Fibroblast of skin of scalp (primary cell): Measurements from ENCODE around the gene CA12.

Experiments used
- DNase-seq: peaks from one replicate; pipeline ENCODE4 v3.0.0-alpha.2; 2013

CA12 gene

DNA sequence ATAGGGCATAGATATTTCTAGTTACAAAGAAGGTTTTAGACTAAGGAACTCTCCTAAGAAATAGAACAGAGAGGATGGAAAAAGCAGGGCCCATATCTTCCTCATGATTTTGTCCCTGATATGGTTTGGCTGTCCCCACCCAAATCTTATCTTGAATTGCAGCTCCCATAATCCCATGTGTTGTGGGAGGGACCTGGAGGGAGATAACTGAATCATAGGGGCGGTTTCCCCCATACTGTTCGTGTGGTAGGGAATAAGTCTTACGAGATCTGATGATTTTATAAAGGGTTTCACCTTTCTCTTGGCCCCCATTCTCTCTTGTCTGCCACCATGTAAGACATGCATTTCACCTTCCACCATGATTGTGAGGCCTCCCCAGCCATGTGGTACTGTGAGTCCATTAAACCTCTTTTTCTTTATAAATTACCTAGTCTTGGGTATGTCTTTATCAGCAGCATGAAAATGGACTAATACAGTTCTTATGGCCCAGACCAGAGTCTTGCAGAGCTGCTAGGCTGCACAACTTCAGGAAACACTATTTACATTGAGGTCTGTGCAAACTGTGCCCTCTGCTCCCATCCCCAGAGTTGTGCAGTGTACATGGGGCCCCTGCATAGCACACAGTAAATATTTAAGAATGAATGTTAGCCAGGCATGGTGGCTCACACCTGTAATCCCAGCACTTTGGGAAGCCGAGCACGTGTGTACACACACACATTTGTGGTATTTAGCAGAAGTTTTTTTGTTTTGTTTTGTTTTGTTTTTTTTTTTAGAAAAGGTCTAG is 20.3 kb upstream of the CA12 start:
- DNase-seq, result no peak

DNA sequence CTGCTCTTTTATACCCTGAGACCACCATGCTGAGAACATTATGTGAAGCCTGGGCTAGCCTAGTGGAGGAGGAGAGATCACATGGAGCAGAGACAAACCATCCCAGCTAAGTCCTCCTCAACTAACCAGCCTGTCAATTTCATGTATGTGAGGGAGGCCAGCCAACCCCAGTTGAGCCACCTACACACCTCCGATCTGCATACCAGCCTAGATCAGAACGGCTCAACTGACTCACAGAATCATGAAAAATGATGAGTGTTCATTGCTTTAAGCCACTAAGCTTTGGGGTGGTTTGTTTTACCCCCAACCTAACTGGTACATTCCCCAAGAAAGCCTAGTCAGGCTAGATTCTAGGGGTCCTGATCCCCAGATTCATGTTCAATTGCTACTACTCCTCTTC is 19.4 kb upstream of the CA12 start:
- no peak for DNase-seq

DNA sequence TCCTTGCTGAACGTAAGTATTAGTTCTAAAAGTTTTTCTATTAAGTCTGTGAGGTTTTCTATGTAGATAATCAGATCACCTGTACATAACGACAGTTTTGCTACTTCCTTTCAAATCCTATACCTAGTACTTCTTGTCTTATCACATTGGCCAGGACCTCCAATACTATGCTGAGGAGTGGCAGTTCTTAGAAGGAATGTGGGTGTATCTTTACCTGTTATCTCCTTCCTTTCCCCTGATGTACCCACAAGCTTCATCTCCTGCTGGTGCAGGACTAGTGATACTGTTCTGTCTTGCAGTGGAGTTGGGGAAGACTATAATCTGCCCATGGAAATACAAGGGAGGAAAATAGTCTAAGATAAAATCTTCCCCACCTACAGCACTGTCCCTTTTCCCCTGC is 16.8 kb upstream of the CA12 start:
- no peak for DNase-seq

DNA sequence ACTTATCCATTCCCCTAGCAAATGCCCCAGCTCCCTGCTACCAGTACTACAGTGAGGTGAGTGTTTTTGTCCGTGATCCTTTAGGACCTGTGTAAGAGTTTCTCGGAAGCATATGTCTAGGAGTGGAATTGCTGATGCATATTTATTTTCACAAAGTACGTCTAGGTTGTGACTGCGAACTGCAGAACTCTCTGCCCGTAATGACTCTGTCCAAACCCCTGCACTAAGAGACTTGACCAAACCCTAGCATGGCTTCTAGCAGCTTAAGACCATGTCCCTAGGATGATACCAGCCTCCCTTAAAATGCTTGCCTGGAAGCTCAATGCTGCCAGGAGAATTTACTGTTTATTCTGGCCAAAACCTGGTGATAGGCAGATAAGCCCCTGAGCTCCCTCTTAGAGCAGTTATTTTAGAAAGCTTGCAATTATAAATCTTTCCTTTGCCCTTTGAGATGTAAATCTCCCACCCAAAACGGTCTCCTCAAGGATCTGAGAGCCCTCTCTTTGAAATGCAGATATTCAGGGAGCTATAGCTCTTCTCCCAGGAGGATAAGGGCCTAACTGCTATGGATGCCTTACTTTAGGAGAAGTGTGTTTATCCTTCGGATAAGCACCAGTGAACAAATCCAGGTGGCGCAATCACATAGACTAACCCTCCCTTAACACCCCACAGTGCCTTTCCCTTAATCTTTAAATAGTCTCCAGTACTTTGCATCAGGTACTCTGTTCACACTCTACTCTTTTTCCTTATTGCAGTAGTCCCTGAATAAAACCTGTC is 14.7 kb upstream of the CA12 start:
- DNase-seq, result no peak

DNA sequence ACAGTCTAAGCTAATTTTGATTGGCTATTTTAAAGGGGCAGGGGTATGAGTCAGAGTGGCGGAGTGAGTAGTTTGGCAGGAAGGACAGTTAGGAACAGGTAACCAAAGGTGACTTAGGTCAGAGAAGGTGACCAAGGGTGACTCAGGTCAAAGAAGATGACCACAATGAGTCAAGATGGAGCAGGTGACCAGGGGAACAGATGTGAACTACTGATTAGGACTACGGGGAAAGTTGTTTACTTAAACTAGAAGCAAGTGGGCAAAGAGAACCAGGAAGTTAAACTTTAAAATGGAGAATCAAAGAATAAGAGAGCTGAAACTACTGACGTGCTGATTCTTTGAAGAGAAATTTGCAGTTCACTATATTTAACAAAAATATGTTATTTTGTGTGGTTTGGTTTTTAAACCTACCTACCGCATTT is 14.1 kb upstream of the CA12 start:
- DNase-seq, result no peak

DNA sequence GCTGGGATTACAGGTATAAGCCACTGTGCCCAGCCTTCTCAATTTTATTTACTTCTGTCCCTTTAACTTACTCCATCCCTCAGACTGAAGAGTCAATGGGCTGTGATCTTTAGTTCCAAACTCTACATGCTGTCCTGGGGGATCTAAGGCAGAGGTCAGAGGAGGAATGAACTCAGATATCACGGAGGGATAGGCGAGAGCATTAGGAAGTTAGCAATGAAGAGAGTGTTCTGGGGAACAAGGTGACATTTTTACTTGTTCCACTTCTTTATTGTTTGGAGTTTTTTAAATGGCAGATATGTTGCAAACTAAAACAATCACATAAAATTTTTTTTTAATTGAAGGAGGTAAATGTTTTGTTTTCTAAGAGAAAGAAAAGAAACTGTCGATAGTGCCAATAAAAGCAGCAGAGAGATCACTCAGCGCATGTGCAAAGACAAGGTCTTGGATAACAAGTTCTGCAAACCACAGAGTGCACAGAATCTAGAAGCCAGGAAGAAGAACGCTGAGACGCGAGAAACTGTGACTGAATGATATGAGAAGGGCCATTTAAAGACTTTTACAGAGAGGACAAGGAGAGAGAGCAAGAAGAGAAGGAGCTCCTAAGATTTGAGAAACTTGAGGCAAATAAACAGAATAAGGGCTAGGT is 10.8 kb upstream of the CA12 start:
- DNase-seq, result no peak

DNA sequence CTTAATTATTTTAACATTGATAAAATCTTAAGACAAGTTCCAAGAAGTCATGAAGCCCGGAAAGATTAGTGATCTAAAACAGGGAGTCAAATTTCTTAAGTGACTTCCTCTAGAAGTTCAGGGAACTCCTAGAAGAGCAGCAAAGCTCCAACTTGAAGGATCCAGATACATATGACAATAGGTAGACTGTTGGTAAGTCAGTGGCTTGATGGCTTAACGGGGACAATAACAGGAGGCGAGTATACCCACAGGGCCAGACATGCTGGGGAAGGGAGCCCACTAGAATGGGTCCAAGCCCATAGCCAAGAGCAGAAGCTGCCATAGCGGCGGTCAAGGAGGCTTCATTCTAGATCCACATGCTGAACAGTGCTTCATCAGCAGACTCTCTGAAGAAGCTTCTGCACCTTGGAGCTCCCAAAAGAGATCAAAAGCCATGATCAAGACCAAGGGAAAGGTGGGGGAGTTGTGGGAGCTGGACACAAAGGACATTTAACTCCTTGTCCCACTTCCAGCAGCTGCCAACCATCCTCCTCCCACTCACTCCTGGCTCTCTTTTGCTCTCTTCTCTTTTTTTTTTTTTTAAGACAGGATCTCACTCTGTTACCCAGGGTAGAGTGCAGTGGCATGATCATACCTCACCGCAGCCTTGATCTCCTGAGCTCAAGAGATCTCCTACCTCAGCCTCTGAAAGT is 10.2 kb upstream of the CA12 start:
- no peak for DNase-seq

DNA sequence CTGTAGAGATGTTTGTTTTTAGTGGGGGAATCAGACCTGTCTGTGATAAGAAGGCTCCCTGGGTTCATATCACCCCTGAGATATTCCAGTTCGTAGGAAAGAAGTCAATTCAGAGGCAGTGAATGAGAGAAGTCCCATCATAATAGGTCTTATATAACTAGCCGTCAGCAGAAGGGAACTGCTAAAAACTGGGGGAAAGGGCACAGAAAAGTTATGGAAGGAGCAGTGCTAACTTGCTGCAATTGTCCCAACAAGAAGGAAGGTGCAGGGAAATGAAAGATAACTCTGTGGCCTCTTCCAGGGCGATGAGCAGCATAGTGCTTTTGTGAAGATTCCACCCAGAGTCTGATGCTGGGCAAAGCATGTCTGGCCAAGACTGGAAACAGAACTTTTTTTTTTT is 9.0 kb upstream of the CA12 start:
- DNase-seq, result no peak

DNA sequence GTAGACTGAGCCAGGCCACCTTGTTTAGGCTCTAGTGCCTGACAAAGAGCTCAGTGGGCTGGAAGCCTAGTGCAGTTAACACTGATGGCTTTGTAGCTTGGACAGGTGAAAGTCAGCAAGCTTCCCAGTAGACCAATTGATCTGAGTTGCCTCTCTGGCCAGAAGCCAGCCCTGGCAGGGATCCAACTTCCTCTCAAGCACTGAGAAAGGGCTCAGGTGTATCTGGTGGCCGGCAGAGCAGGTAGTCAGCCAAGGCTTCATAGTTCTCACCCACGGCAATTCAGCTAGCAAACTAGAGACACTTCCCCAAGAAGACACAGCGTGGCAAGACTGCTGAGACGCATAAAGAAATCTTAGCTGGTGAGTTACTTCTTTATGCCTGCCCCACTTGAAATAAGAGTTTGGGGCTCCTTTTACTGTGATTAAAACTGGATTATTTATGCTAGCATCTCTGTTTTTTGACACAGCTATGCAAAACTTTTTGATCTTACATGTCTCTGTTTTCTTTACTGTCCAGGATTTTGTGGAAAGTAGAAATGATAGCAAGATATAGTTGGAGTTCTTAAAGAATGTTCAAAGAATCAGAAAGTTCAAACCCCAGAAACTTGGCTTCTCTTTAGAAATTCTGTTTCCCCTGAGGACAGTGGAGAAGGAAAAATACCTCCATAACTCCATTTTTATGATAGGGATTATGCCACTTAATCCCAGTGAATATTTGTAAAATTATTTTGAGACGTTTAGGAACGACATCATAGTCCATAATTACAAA is 8.4 kb upstream of the CA12 start:
- no peak for DNase-seq

DNA sequence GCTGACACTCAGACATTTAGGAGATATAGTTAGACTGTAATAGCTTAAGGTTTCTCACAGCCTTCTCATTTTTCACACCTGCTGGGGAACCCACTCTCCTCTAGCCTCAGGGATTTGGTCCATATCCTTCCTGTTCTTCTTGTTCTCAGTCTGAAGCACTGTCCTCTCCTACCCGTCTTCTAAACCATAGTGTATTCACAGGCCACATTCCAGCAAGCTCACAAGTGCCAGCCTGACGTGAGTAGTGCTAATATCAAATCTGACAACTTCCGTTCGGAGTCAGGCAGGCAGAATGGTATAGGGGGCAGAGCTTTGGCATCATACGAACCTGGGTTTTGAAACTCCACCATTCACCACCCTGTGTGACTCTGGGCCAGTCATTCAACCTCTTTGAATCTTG is 6.9 kb upstream of the CA12 start:
- DNase-seq, result no peak

DNA sequence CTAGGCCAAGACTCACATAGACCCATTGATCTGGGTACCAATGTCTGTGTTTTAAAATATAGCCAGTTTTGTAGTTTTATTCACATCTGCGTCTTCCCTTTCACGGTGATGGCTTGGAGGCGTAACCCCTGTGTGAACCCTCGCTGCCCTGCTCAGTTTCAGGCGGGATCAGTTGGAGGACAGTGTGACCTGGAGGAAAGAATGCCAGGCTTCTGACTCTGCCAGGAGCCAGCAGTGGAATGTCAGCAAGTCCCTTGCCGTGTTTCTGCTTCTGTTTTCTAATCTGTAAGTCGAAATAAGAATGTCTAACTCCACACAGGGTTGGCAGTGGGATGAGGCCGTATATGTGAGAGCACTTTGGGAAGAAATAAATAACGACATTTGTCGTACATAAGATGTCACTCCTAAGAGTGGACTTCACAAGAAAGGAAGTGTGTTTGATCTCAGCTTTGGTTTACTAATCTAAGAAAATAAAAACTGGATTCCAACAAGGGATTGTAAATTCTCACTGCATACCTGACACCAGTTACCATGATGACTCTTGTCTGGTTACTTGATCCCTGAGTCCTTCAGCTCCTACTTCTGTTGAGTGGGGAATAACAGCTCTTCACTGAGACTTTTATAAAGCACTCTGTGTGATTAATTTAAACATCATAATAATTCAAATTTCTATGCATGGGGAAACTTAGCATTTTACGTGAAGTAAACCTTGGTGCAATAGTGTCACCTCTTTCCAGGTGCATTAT is 6.3 kb upstream of the CA12 start:
- no peak for DNase-seq

DNA sequence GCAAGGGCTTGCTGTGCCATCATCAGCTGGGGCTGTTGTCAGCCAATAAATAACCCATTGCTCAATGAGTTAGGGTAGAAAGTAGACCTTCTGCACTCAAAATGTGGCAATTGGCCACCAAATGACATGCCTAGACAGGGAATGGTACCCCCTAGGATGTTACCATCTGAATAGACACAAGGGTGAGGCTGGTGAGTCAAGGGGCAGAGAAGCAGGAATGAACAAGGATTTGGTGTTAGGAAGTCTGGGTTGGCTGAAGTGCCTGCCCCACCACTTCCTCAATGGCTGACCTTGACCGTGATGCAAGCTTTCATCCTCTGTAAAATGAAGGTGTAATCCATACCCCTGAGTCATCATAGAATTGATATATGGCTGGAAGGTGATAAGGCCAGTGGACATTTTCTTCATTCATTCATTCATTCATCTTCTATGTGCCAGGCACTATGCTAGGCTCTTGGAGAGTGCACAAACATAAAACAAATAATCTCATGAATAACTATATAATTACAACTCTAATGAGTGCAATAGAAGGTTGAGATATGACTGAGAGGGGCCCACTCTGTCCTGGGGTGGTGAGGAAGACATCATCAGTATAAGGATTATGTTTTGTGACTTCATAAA is 4.4 kb upstream of the CA12 start:
- DNase-seq, result no peak

DNA sequence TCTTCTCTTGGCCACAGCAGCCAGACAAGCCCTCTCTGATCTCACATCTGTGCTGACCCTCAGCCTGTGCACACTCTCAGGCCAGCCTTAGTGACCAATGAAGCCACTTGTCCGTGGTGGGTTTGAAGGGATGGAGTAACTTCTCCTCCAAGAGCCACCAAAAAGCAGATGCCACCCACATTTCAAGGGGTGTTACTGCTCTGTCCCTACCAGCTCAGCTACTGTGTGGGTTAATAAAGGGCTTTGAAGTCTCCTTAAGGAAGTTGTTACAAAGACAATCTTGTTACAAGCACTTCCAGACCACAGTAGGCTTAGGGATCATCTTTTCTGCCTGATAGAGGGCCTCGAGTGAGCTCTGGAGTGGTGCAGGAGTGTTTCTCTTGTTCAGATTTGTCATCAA is 3.3 kb upstream of the CA12 start:
- no peak for DNase-seq

DNA sequence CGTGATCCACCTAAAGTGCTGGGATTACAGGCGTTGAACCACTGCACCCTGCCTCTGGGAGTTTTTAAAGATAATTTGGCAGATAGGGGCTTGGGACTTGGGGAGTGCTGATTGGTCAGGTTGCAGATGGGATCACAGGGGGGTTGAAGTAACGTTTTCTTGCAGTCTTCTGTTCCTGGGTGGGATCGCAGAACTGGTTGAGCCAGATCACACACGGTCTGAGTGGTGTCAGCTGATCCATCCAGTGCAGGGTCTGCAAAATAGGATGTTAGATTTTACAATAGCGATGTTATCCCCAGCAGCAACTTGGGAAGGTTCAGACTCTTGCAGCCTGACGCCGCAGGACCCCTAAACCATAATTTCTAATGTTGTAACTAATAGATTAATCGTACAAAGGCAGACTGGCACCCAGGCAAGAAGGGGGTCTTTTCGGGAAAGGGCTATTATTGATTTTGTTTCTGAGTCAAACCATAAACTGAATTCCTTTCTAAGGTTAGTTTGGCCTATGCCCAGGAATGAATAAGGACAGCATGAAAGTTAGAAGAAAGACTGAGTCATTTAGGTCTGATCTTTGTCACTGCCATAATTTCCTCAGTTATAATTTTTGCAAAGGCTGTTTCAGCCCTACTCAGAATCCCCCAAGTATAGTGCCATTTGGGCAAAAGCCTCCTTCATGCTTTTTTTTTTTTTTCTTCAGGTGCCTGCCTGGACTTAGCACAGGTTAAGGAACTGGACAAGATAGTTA is 1.5 kb upstream of the CA12 start:
- peak; percentile 35 for DNase-seq

DNA sequence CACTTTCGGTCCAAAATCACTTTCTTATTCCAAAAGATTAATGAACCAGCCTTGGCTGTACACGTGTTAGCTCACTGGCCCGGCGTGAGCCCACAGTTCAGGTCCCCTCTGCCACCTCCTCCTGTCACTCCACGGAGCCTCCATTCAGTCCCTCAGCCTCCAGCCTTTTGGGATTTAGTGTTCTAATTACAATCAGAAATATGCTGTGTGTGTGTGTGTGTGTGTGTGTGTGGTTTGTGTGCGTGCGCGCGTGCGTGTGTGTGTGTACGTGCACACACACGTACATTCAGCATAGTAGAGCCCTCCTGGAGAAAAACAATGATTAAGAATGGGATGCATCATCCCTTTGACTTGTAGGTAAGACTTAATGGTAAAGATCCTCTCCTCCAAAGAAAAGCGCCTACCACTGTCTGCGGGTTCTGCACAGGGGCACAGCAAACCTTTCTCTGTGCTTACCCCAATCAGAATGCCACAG is 801 bp downstream of the CA12 start:
- DNase-seq, result peak; percentile 31

DNA sequence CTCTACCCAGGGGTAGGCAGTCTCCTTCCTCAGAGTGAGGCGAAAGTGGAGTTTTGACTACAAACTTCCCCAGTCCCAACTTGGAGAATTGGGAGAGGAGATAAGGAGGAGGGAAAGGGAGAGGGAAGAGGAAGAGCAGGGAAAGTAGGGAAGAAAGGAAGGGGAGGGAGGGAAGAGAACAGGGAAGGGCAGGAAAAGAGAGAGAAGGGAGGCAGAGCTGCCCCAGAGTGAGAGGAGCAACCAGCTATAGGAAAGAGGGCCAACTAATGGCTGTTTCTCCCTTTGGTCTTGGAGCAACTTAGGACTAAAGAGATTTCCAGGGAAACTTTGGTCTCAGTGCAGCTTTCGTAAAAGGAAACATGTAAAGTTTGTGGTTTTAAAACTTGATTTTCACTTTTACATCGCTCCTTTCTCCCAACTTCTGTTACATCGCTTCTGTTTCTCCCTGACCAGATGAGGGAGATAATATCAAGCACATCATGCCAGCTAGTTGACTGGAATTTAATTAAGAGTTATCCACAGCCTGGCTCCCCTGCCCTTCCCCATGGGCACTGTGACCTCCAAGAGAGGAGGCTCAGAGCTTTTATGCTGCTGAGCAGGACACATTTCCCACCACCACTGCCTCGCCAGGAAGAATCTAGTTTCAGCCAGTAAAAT is 1.4 kb downstream of the CA12 start:
- DNase-seq, result no peak

DNA sequence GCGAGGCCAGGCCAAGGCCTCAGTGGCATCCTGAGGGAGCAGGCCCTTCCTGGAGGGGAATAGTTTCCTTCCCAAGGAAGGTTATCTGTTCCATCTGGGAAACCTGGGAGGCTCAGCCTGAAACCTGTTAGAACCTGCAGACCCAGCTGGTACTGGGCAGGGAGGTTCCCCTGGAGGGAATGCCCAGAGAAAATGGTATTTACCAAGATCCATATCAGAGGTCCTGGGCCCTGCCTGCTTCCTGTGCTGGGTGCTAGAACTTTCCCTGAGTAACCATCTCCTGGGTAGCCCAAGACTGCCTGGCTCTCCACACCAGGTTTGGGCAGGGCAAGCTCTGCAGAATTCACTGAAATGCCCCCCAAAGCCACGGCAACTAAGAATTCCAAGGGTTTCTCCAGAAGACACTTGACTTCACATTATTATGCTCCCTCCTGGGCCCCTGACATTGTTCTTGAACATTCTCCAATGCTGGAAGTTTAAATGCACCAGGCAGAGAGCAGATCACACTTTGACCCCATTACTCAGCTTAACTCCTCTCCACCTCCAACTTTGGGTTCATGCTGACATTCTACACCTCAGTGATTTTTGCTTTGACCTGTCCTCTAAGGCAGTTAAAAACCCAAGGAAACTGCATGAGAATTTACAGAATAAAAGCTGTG is 2.0 kb downstream of the CA12 start:
- DNase-seq, result no peak

DNA sequence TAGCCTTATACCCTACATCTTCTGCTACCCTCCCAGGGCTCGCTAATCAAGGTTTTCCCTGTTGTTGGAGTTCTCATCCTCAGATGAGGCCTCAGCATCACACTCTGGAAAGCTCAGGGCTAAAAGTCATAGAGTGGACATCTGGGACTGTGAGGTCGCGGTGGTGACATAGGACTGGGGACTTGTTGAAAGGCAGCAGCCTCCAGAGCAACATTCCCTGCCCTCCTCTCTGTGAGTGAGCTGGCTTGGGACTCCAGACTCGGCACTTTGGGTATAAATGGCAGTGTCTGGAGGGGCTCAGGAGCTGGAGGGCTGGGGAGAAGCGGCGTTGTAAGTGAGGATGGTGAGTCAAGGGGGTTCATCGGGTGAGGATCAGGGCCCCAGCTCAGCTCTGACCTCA is 2.7 kb downstream of the CA12 start:
- DNase-seq, result no peak
